NCI-H510A treated with DMSO at 0.1 percent for 48 hours (cell line): ENCODE measurements around the gene CTBP2.

Experiments used
- DNase-seq: peaks from one replicate; lab custom pipeline; 2025; lab: John Stamatoyannopoulos, UW

CTBP2 gene

GRCh38 chr10:124977161-124977560 is 183.2 kb downstream of the CTBP2 start:
- DNase-seq, result no peak

- DNase-seq, result no peak
These were observed 184.3 kb downstream of the CTBP2 start for GRCh38 chr10:124975977-124976514.

GRCh38 chr10:124974131-124974530 is 186.2 kb downstream of the CTBP2 start:
- no peak for DNase-seq

GRCh38 chr10:124972637-124973036 is 187.7 kb downstream of the CTBP2 start:
- no peak for DNase-seq

GRCh38 chr10:124971276-124971675 is 189.1 kb downstream of the CTBP2 start:
- no peak for DNase-seq

- no peak for DNase-seq
These were observed 193.1 kb downstream of the CTBP2 start for GRCh38 chr10:124967255-124967654.

- no peak for DNase-seq
These were observed 194.4 kb downstream of the CTBP2 start for GRCh38 chr10:124966008-124966407.

- DNase-seq, result no peak
These were observed 196.3 kb downstream of the CTBP2 start for GRCh38 chr10:124963866-124964720.

GRCh38 chr10:124962421-124962820 is 197.9 kb downstream of the CTBP2 start:
- no peak for DNase-seq

GRCh38 chr10:124961248-124961570 is 199.2 kb downstream of the CTBP2 start:
- no peak for DNase-seq

- DNase-seq, result no peak
These were observed 200.8 kb downstream of the CTBP2 start for GRCh38 chr10:124959564-124959963.

- no peak for DNase-seq
These were observed 202.9 kb downstream of the CTBP2 start for GRCh38 chr10:124957404-124957947.

GRCh38 chr10:124956764-124957163 is 203.6 kb downstream of the CTBP2 start:
- no peak for DNase-seq

GRCh38 chr10:124955868-124956267 is 204.5 kb downstream of the CTBP2 start:
- DNase-seq, result no peak

- no peak for DNase-seq
These were observed 205.1 kb downstream of the CTBP2 start for GRCh38 chr10:124955243-124955642.

GRCh38 chr10:124953421-124953820 is 206.9 kb downstream of the CTBP2 start:
- DNase-seq, result no peak

- DNase-seq, result no peak
These were observed 208.2 kb downstream of the CTBP2 start for GRCh38 chr10:124952123-124952522.

- no peak for DNase-seq
These were observed 210.8 kb downstream of the CTBP2 start for GRCh38 chr10:124949543-124949942.

- peak; percentile 96 for DNase-seq
These were observed 213.4 kb downstream of the CTBP2 start for GRCh38 chr10:124946945-124947344.

- no peak for DNase-seq
These were observed 215.4 kb downstream of the CTBP2 start for GRCh38 chr10:124944982-124945381.

GRCh38 chr10:124943301-124944092 is 216.9 kb downstream of the CTBP2 start:
- no peak for DNase-seq

- DNase-seq, result no peak
These were observed 217.8 kb downstream of the CTBP2 start for GRCh38 chr10:124942317-124943169.
